Stimulated activated CD8-positive, alpha-beta memory T cell treated with anti-CD3 and anti-CD28 coated beads, Interleukin-7, amount 100 ng/mL, for 1 hour (primary cell): ENCODE results near the gene FOXJ2.
"Not testable (repeated sequence)": the region's sequence is repeated elsewhere in the genome, so short reads cannot be mapped to it uniquely, and the experiment has no call there.

Experiments
- DNase-seq, 2 donors: peaks; one replicate each; pipeline ENCODE4 v3.0.0-alpha.2; 2020; ENCODE audit warnings: low read depth in 2 of 2

Gene FOXJ2

GRCh38 chr12:8030189-8030588 lies 2.3 kb upstream of the FOXJ2 start:
- DNase-seq, result no peak

DNA sequence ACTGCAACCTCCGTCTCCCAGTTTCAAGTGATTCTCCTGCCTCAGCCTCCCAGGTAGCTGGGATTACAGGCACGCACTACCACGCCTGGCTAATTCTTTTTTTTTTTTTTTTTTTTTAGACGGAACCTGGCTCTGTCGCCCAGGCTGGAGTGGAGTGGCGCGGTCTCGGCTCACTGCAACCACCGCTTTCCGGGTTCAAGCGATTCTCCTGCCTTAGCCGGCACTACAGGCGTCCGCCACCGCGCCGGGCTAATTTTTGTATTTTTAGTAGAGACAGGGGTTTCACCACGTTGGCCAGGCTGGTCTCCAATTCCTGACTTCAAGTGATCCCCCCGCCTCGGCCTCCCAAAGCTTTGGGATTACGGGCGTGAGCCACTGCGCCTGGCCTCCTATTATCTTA lies 1.5 kb upstream of the FOXJ2 start:
- DNase-seq, result not testable (repeated sequence)

GRCh38 chr12:8031872-8032241 lies 659 bp upstream of the FOXJ2 start:
- DNase-seq, result no peak

DNA sequence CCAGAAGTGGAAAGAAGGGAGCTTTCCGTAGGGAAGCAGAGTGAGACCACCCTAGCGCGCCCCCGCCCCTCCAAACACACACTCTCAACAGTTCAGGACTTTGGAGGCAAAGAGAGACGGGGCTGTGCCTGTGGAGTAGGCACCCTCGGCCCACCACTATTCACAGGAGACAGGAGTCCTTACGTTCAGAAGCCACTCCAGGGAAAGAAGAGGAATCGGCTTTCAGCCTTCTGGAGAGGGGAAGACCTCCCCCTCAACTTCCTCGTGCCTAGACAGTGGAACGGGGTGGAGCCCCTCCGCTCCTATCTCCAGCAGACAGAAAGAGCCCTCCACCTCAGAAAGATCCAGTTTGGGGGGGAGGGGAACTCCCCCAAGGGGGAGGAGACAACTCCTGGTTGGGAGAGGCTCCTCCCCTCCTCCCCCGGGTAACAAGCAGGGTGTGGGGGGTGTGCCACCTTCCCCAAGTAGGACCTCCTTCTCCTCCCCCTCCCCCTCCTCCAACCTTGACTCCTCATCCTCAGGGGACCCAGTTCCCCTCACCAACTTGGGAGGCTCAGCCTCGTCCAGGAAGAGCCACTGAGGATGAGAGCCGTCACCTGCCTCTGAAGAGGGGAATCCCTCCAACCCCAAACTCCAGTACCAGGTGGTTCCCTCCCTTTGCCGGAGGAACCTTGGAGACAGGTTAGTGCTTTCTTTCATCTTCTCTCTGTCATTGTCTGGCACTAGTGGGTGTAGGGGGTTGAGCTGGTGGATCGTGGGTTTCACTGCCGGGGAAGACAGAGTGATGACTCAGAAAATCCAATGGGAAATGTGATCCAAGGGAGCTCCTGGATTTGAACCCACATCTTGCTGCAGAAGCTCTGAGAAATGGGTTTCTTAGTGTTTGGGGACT lies 883 bp downstream of the FOXJ2 start:
- DNase-seq, result no peak

- DNase-seq, result no peak
These were observed 2.3 kb downstream of the FOXJ2 start for GRCh38 chr12:8034802-8035201.

DNA sequence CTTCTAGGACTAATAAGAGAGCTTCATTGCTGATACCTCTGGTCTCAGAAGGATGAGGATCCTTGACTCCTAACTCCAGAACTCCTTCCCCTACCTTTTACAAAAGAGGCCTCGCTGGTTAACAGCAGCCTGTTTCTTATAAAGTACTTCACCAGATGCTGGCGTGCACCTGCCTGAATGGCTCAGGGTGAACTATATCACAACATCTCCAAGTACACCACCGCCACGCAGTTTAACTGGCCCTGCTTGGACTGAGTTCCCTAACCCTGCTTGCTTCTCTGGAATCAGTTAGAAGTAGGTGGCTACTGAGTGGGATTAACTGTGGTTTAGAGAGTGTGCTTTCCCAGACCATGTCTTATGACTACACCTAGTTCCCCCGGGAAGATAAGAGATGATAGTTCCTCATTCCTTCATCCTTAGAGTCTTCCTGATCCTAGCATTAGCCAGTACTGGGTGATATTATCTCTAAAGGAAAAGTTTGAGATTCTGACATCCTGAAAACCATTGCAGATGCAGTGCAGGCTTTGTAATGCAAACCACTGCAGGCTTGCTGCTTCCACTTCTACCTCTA lies 3.0 kb downstream of the FOXJ2 start:
- no peak for DNase-seq

DNA sequence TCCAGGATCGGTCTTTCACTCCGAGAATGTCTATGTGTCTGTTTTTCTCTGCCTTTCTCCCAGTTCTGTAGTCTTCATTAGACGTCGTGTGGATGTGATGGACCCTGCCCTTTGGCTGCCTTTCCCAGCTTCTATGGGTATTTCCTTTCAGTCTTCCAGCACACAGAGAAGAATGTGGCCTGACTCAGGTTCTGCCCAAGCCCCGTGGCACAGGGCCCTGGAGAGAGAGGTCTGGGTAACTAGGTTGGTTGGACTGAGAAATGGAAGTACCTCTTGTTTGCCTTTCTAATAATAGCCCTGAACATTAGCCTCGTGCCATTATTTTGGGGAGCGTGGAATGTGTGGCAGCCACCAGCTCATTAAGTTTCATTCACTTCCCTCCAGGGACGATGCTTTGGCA lies 3.8 kb downstream of the FOXJ2 start:
- no peak for DNase-seq

GRCh38 chr12:8037046-8037663 lies 4.6 kb downstream of the FOXJ2 start:
- no peak for DNase-seq

- no peak for DNase-seq
These were observed 5.4 kb downstream of the FOXJ2 start for GRCh38 chr12:8037947-8038346.

DNA sequence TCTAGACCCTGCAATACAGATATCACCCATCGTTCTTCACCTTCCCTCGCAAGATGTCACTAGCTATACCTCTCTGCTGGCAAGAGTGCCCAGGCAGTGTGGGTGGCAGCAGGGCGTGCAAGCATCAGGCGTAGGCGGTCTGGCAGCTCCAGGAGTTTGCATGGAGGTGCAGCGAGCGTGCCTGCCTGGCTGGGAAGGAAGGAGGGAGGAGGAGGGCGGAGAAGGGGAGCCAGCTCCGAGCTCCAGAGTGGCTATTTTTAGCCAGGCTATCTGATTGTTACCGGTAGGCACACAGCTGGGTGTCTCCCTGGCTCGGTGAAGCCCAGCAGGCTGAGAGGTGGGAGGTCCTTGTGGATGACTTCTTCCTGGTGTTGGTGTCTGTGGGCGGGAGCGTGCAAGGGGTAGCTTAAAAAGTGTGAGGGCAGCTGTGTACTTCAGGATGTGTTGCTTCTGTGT lies 6.2 kb downstream of the FOXJ2 start:
- no peak for DNase-seq

DNA sequence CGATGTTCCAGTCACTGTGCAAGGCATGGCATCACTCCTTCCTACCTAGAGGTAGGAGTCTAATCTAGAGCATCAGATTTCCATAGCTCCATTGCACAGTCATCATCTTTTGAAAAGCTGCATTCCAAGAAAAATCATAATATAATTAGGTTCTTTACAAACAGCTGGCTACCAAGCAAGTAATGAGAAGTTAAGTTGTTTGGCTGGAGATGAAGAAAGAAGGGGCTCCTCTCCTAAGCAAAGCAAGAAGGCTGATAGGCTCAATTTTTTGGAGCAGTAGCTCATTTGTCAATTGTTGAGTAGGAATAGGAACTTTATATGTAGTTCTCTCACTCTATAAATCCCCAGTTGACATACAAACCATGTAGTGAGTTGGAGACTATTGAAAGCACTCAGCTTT lies 8.3 kb downstream of the FOXJ2 start:
- no peak for DNase-seq

DNA sequence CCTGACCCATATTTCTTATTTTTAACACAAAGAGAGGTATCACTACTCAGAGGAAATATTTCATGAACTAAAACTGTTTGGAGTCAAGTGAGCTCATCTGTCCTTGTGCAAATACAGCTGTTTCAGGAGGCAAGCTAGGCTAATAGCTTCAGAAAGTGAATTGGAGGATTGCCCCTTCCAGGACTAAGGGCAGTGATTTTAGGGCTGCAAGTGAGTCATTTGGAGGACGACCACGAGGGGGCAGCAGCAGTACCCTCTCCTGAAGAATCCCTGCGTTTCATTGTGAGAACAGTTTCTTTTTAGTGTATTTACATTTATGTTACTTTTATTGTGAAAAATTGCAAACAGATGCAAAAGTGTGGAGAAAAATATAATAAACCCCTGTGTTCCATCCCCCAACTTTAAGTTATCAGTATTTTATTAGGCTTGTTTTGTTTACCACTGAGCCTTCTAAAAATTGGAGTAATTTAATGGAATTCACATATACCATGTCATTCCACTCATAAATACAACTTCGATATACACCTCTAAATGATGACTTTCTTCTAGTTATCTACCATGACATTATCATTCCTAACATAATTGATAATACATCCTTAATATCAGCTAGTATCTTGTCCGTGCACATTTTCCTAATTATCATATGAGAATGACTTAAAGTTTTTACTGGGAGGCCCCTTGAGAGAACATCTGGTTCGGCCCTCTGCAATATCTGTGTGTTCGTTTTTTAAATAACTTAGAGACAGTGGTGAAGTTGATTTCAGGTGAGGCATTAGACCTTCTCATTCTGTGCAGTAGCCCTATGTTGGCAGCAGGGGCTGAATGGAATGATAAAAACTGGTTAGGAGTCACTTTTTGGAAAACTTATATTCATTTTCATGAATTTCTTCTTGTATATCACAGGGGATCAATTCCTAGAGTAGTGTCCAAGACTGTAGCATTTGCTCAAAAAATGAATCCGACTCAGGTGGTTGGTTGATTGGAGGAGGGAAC lies 13.7 kb downstream of the FOXJ2 start:
- DNase-seq, result peak; percentile 65 to 86

GRCh38 chr12:8047842-8048241 lies 15.3 kb downstream of the FOXJ2 start:
- DNase-seq, result no peak

GRCh38 chr12:8048906-8049305 lies 16.4 kb downstream of the FOXJ2 start:
- DNase-seq, result no peak

- DNase-seq, result no peak
These were observed 18.2 kb downstream of the FOXJ2 start for GRCh38 chr12:8050600-8051250.

- no peak for DNase-seq
These were observed 20.2 kb downstream of the FOXJ2 start for GRCh38 chr12:8052679-8053078.

- no peak for DNase-seq
These were observed 22.3 kb downstream of the FOXJ2 start for GRCh38 chr12:8054816-8055215.

DNA sequence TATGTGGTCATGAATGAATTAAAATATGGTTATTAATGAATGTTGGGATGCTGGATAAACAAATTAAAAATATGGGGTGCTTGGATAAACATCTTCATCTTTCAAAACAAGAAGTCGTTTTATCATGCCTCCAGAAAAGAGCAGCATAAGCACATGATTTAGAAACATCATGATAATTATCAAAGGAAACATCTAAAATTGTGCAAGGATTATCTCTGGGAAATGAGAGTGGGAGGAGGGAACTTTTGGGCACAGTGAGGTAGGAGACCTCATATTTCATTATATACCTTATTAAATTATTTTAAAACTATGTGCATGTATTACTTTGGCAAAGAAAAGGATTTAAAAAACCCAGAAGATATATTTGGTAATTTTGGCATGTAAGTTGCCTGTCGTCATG lies 24.8 kb downstream of the FOXJ2 start:
- DNase-seq, result no peak

DNA sequence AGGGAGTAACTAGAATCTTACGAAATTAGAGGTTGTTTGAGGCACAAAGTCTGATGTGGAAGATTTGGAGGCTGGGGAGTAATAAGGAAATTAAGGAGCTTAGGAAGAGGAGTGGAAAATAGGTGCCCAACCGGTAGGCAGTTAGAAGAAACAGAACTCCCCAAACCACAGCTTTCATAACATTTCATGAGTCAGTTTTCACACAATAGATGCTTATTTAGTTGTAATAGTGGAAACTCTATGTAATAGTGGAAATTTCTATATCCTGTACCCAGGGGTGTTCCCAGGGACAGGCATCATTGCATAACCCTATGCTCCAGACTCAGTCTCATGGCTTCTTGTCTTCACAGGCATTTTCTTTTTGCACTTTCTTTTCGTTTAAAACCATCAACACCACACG lies 25.3 kb downstream of the FOXJ2 start:
- no peak for DNase-seq

GRCh38 chr12:8058506-8058905 lies 26.0 kb downstream of the FOXJ2 start:
- no peak for DNase-seq

DNA sequence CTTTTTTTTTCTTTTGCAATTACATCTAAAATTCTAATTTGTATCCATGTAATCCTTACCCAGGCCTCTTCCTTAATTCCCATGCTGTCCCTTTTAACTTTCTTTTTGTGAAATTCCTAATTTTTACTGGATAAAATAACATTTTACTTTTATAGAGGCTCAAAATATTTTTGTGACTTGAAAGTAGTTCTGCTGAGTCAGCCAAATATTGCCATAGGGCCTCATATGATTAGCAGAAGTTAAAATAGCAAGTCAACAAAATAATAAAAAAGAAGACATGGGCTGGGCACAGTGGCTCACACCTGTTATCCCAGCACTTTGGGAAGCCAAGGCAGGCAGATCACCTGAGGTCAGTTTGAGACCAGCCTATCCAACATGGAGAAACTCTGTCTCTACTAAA lies 31.6 kb downstream of the FOXJ2 start:
- no peak for DNase-seq
